Testis (tissue), 2 donors: ENCODE results near the gene ARHGAP27.

Source experiments
- CTCF ChIP-seq, 3 experiments: fragments of 450-650 bp in 2 of 3; fragments of 200-600 bp in 1 of 3; sonication (generic) in 1 of 3; IDR thresholded peaks; one replicate each; pipeline ENCODE4 v1.5.1; 2016 to 2019; ENCODE audit warnings: antibody characterized with exemption in 3 of 3, mild to moderate bottlenecking in 2 of 3, moderate library complexity in 1 of 3
- POLR2A ChIP-seq: fragments of 450-650 bp; IDR thresholded peaks from one replicate; pipeline ENCODE4 v1.6.1; 2017; ENCODE audit warnings: antibody characterized with exemption, mild to moderate bottlenecking, moderate library complexity

GRCh38 chr17:45345554-45346215 lies 87.0 kb downstream of the ARHGAP27 start:
- TF ChIP-seq CTCF (IDR thresholded peaks at IDR 0.05) (no peak), POLR2A (no peak)
